Upper lobe of left lung (tissue), 4 donors: ENCODE data around the gene SWI5.

Experiments
- EP300 ChIP-seq, 4 donors: sonication (generic); formaldehyde crosslinking; IDR thresholded peaks; one replicate each; pipeline ENCODE4 v1.5.1; 2017; ENCODE audit warnings: antibody characterized with exemption in 4 of 4, control low read depth in 2 of 4
- POLR2A ChIP-seq, 4 donors: fragments of 450-650 bp; IDR thresholded peaks; one replicate each; pipeline ENCODE4 v1.5.1; 2016 to 2017; ENCODE audit warnings: antibody characterized with exemption in 4 of 4, mild to moderate bottlenecking in 2 of 4
- POLR2AphosphoS5 ChIP-seq, 2 donors: sonication (generic); formaldehyde crosslinking; IDR thresholded peaks; one replicate each; pipeline ENCODE4 v1.5.1; 2017; ENCODE audit warnings: antibody characterized with exemption in 2 of 2
- TF ChIP-seq, protein P1 (sequence below), 6 experiments: fragments of 450-650 bp in 4 of 6; fragments of 200-600 bp in 2 of 6; sonication (generic) in 2 of 6; IDR thresholded peaks; one replicate each; pipeline ENCODE4 v1.5.1; 2016 to 2019; ENCODE audit warnings: antibody characterized with exemption in 6 of 6

DNA sequence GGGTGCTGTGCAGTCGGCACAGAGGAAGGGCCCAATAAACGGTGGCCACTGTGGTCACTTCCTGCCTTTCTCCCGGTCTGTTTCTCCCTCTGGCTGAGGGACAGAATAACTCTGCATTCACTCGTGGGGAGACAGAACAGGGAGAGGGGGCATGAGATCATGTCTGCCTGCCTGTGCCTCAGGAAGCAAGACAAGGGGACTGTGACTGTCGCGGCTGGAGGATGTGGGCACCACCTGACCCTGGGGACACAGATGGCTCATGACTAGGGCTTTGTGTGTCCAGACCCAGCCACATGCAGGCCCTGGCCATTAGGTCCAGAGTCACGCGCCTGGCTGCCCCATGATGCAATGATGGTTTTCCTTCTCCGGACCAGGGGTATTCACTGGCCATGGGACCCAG, 40.3 kb downstream of the SWI5 start:
- TF ChIP-seq, protein P1, sequence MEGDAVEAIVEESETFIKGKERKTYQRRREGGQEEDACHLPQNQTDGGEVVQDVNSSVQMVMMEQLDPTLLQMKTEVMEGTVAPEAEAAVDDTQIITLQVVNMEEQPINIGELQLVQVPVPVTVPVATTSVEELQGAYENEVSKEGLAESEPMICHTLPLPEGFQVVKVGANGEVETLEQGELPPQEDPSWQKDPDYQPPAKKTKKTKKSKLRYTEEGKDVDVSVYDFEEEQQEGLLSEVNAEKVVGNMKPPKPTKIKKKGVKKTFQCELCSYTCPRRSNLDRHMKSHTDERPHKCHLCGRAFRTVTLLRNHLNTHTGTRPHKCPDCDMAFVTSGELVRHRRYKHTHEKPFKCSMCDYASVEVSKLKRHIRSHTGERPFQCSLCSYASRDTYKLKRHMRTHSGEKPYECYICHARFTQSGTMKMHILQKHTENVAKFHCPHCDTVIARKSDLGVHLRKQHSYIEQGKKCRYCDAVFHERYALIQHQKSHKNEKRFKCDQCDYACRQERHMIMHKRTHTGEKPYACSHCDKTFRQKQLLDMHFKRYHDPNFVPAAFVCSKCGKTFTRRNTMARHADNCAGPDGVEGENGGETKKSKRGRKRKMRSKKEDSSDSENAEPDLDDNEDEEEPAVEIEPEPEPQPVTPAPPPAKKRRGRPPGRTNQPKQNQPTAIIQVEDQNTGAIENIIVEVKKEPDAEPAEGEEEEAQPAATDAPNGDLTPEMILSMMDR (IDR thresholded peaks at IDR 0.05) = no peak
- no peak for TF ChIP-seq POLR2AphosphoS5 (IDR thresholded peaks at IDR 0.05)
- no peak for TF ChIP-seq POLR2A (IDR thresholded peaks at IDR 0.05)
- TF ChIP-seq EP300 (IDR thresholded peaks at IDR 0.05) = no peak
